B cell (primary cell): ENCODE results near the gene MAN1B1. TPM values are rescaled to one million over a fixed set of nuclear protein-coding genes. Genes with fewer than 3 reads are reported as not detected.

ENCODE experiments used
- ATAC-seq: fragments of 200-7000 bp; cut with Tn5 transposase; one replicate; pipeline ENCODE4 v1.10.0; 2021; ENCODE audit warnings: low read depth, mild to moderate bottlenecking, moderate number of reproducible peaks, moderate library complexity
- CTCF ChIA-PET: fragments of 350-600 bp; sonication (Branson Sonifier 250); formaldehyde crosslinking; loops from one replicate; lab custom pipeline; 2021; ENCODE audit warnings: antibody characterized with exemption, inconsistent platforms; lab: Charles Lee
- POLR2A ChIA-PET: fragments of 350-600 bp; sonication (Branson Sonifier 250); formaldehyde crosslinking; loops from one replicate; lab custom pipeline; 2021; ENCODE audit warnings: antibody characterized with exemption; lab: Charles Lee
- DNase-seq: peaks from one replicate; pipeline ENCODE4 v3.0.0; 2013
- H2AFZ ChIP-seq: 2 replicates; pipeline ENCODE4 v1.6.1; 2012; ENCODE audit warnings: mild to moderate bottlenecking, low read depth, low read length; ENCODE audit not compliant: insufficient read depth, poor library complexity, severe bottlenecking
- H3K27ac ChIP-seq, 2 donors: 1 replicate in 1 of 2; 2 replicates in 1 of 2; pipeline ENCODE4 v1.5.1; 2012 to 2013; ENCODE audit warnings: low read length in 2 of 2, mild to moderate bottlenecking in 2 of 2, moderate library complexity in 1 of 2
- H3K27me3 ChIP-seq, 4 experiments: fragments of 200-600 bp in 1 of 4; sonication (generic) in 1 of 4; replicated peaks in 1 of 4; 1 replicate in 2 of 4; 2 replicates in 2 of 4; pipeline versions ENCODE4 v1.6.1 to v1.7.0; 2013 to 2016; ENCODE audit warnings: low read length in 3 of 4, mild to moderate bottlenecking in 2 of 4, mixed read lengths in 1 of 4, moderate library complexity in 1 of 4; ENCODE audit not compliant: insufficient read depth in 4 of 4, control insufficient read depth in 3 of 4; ENCODE audit errors: control extremely low read depth in 1 of 4
- H3K36me3 ChIP-seq, 2 experiments: replicated peaks in 1 of 2; 1 replicate in 1 of 2; 2 replicates in 1 of 2; pipeline versions ENCODE4 v1.6.1 to v1.7.1; 2013; ENCODE audit warnings: low read length in 1 of 2; ENCODE audit not compliant: insufficient read depth in 2 of 2, control insufficient read depth in 1 of 2; ENCODE audit errors: control extremely low read depth in 1 of 2, extremely low read depth in 1 of 2
- H3K4me1 ChIP-seq, 2 donors: fragments of 200-600 bp in 1 of 2; sonication (generic) in 1 of 2; 1 replicate in 1 of 2; 2 replicates in 1 of 2; pipeline versions ENCODE4 v1.5.1 to v1.6.1; 2013 to 2017; ENCODE audit warnings: low read length in 2 of 2; ENCODE audit not compliant: control insufficient read depth in 2 of 2, insufficient read depth in 2 of 2
- H3K4me2 ChIP-seq: replicated peaks from 2 replicates; pipeline ENCODE3; 2012; ENCODE audit warnings: mild to moderate bottlenecking, low read depth, low read length; ENCODE audit not compliant: poor library complexity, severe bottlenecking
- H3K4me3 ChIP-seq, 5 experiments: fragments of 200-600 bp in 1 of 5; sonication (generic) in 1 of 5; 1 replicate in 3 of 5; 2 replicates in 2 of 5; pipeline versions ENCODE4 v1.5.1 to v1.7.0; 2011 to 2016; ENCODE audit warnings: low read length in 4 of 5, mild to moderate bottlenecking in 4 of 5, low read depth in 2 of 5, control low read depth in 1 of 5, moderate library complexity in 1 of 5; ENCODE audit not compliant: insufficient read depth in 1 of 5; ENCODE audit errors: control extremely low read depth in 1 of 5, extremely low read depth in 1 of 5
- H3K79me2 ChIP-seq: fragments of 200-600 bp; sonication (generic); one replicate; pipeline ENCODE4 v1.6.0; 2016; ENCODE audit warnings: low read length; ENCODE audit not compliant: control insufficient read depth, insufficient read depth
- H3K9ac ChIP-seq: fragments of 200-600 bp; sonication (generic); 2 replicates; pipeline ENCODE4 v1.6.1; 2017; ENCODE audit warnings: mild to moderate bottlenecking, low read length, moderate library complexity
- H3K9me3 ChIP-seq, 3 donors: one replicate each; pipeline versions ENCODE4 v1.6.1 to v1.7.1; 2013; ENCODE audit warnings: low read length in 2 of 3; ENCODE audit not compliant: control insufficient read depth in 2 of 3, insufficient read depth in 1 of 3; ENCODE audit errors: control extremely low read depth in 1 of 3
- H4K20me1 ChIP-seq: 2 replicates; pipeline ENCODE4 v1.6.0; 2012; ENCODE audit warnings: mild to moderate bottlenecking, low read length; ENCODE audit not compliant: insufficient read depth, control insufficient read depth, poor library complexity, severe bottlenecking
- H3K27ac Mint-ChIP-seq: one replicate; pipeline ENCODE4 v1.8.0; 2021; ENCODE audit warnings: mixed read lengths
- H3K27me3 Mint-ChIP-seq: one replicate; pipeline ENCODE4 v1.8.0; 2021; ENCODE audit warnings: mixed read lengths
- H3K4me1 Mint-ChIP-seq: one replicate; pipeline ENCODE4 v1.8.0; 2021; ENCODE audit warnings: mixed read lengths
- H3K4me3 Mint-ChIP-seq: one replicate; pipeline ENCODE4 v1.8.0; 2021; ENCODE audit warnings: mixed read lengths
- H3K9me3 Mint-ChIP-seq: one replicate; pipeline ENCODE4 v1.8.0; 2022; ENCODE audit warnings: mixed read lengths; ENCODE audit not compliant: insufficient read depth
- CTCF ChIP-seq: fragments of 200-600 bp; IDR thresholded peaks from one replicate; pipeline ENCODE4 v1.8.0; 2022; ENCODE audit warnings: antibody characterized with exemption, mild to moderate bottlenecking
- EZH2 ChIP-seq: IDR thresholded peaks from 2 replicates; pipeline ENCODE4 v1.6.1; 2012; ENCODE audit warnings: borderline replicate concordance, low read depth, mild to moderate bottlenecking, moderate library complexity, low read length; ENCODE audit not compliant: insufficient read depth, poor library complexity, severe bottlenecking
- WGBS: methylation state at CpG from one replicate; pipeline ENCODE4 v1.1.5; 2013; ENCODE audit warnings: missing lambda C conversion rate; ENCODE audit not compliant: insufficient coverage; 5-methylcytosine and 5-hydroxymethylcytosine counted together
- intact Hi-C: fragments of 100-400 bp; cut with micrococcal nuclease; formaldehyde crosslinking; loops from one replicate; pipeline ENCODE4 v1.10.0; 2022
- polyA plus RNA-seq: library from polyadenylated mRNA; depleted of rRNA; stranded (reverse); fragments of >200 nt; gene quantifications from 2 replicates; pipeline ENCODE4 v1.2.3, GENCODE V29; 2012
- total RNA-seq, 2 donors: library from RNA; stranded (reverse); fragments of 120-200 nt in 1 of 2; gene quantifications; 1 replicate in 1 of 2; 2 replicates in 1 of 2; pipeline versions ENCODE4 v1.2.3 to v1.2.4, GENCODE V29; 2013 to 2022

MAN1B1 gene
- total and polyA plus RNA-seq, 2 donors (not counting 1 experiment from before 2014, with no cell fraction given): 47.0 to 68.4 TPM

DNA sequence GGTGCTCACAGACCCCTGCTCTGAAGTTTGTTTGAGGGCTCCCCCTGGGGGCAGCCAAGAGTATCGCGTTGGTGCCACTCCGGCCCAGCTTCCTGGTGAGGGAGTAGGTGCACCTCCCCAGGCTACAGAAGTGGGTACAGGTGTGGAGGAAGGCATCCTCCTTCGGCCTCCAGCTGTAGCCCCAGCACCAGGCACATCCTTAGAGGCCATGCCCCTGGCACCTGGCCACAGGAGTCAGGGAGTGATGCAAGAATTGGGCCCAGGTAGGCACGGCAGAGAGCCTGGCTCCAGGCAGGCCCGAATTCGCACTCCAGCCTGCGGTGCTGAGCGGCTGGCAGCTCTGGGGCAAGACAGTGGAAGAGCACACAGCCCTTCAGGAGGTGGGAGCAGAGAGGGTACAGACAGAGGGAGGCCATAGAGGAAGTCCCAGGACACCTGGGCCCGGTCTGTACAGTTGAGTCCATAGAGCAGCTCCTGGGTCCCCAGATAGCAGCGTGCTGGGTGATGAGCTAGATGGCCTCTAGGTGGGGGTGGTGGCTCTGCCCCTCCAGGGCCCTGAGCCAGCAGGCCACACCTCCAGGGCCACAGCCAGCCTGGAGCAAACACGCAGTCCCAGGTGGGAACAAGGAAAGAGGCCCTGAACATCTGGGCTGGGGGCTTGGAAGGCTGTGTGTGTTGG is 18.8 kb upstream of the MAN1B1 start:
- no peak overlapping the region for H3K9ac ChIP-seq
- Mint-ChIP-seq H3K4me3 (peak overlapping the region; percentile 57), H3K27me3 (peaks cover 6% of the 10 kb centered on the region), H3K9me3 (no peaks in the 10 kb centered on the region), H3K27ac (peak overlapping the region; percentile 78), H3K4me1 (peaks cover 19% of the 10 kb centered on the region)
- H3K79me2 ChIP-seq: no peaks in the 10 kb centered on the region
- peak overlapping the region; percentile 18 for H3K4me2 ChIP-seq
- peaks cover 15 to 35% of the 10 kb centered on the region in 2 donors for H3K4me1 ChIP-seq
- intact Hi-C loops: loop anchor here (1.0 kb wide), 1 partner anchor 22 kb away; the partner anchor contains the start of gene NPDC1
- DNase-seq (peak; percentile 92), ATAC-seq (peak; percentile 64)
- no peaks in the 10 kb centered on the region for H3K36me3 ChIP-seq
- H2AFZ ChIP-seq: no peak overlapping the region
- peaks cover 0 to 7% (median 0%) of the 10 kb centered on the region in 3 donors for H3K9me3 ChIP-seq
- no peak overlapping the region for H3K27ac ChIP-seq
- CTCF ChIA-PET: interaction anchor here (0.6 to 6.7 kb wide), 24 partner anchors 9 to 741 kb away, joined by 3 to 61 read pairs (median 5); partner anchors contain the start of genes ABCA2, MAN1B1, NPDC1 and TMEM141
- peak; percentile 78 for TF ChIP-seq CTCF
- no peak for TF ChIP-seq EZH2
- POLR2A ChIA-PET: interaction anchor here (0.6 to 1.6 kb wide), 6 partner anchors 9 to 169 kb away, joined by 3 to 7 read pairs (median 4); partner anchors contain the start of genes MAN1B1, PAXX and UAP1L1
- peaks cover 0 to 15% (median 1%) of the 10 kb centered on the region in 4 experiments for H3K27me3 ChIP-seq
- no peak overlapping the region for H3K4me3 ChIP-seq
- WGBS: 87% methylated on average over 8 of the region's 12 CpGs
- peaks cover 8% of the 10 kb centered on the region for H4K20me1 ChIP-seq
